GM12878 (cell line): ENCODE measurements around the gene LRP3. TPM values are rescaled to one million over a fixed set of nuclear protein-coding genes. Genes with fewer than 3 reads are reported as not detected.

Source experiments
- ATAC-seq: fragments of 200-7000 bp; cut with Tn5 transposase; 3 replicates; pipeline ENCODE4 v1.9.1; 2020; ENCODE audit warnings: mild to moderate bottlenecking, moderate library complexity
- BruUV-seq: library from RNA; stranded (reverse); fragments of 400-500 nt; replicated peaks from 2 replicates; lab custom pipeline; 2021; lab: Mats Ljungman, UMichigan
- CTCF ChIA-PET: fragments of 300-600 bp; sonication (Branson Sonifier 250); formaldehyde crosslinking; extraction: SDS; loops from one replicate; lab custom pipeline; 2021; ENCODE audit warnings: inconsistent platforms; lab: Yijun Ruan, JAX
- POLR2A ChIA-PET: fragments of 350-600 bp; formaldehyde crosslinking; extraction: SDS; loops from one replicate; lab custom pipeline; 2021; ENCODE audit warnings: inconsistent platforms; lab: Charles Lee
- RAD21 ChIA-PET: fragments of 300-600 bp; sonication (Branson Sonifier 250); formaldehyde crosslinking; loops from one replicate; lab custom pipeline; 2023; ENCODE audit warnings: antibody characterized with exemption; ENCODE audit not compliant: unreplicated experiment; lab: Charles Lee
- SMC1A ChIA-PET: fragments of 300-600 bp; sonication (Branson Sonifier 250); formaldehyde crosslinking; loops from one replicate; lab custom pipeline; 2023; ENCODE audit not compliant: unreplicated experiment, uncharacterized antibody; lab: Charles Lee
- DNase-seq: peaks from one replicate; pipeline ENCODE4 v3.0.0-alpha.2; 2011; ENCODE audit warnings: low read depth, low spot score
- FAIRE-seq: peaks from 3 replicates; lab custom pipeline; 2011; peaks lifted over from hg19 to GRCh38; lab: Jason Lieb, UNC
- H2AFZ ChIP-seq: 2 replicates; pipeline ENCODE4 v1.6.0; 2011; ENCODE audit warnings: low read depth, low read length, control low read depth; ENCODE audit not compliant: control insufficient read depth
- H3K27ac ChIP-seq: 2 replicates; pipeline ENCODE4 v1.5.1; 2011; ENCODE audit warnings: control low read depth; ENCODE audit not compliant: control insufficient read depth, insufficient read depth
- H3K27me3 ChIP-seq, 2 experiments: replicated peaks in 1 of 2; 2 replicates each; pipeline versions ENCODE4 v1.6.0 to v1.6.1; 2011; ENCODE audit warnings: low read length in 1 of 2; ENCODE audit not compliant: control insufficient read depth in 2 of 2, insufficient read depth in 2 of 2
- H3K36me3 ChIP-seq, 2 experiments: 2 replicates each; pipeline ENCODE4 v1.5.1; 2011; ENCODE audit warnings: low read length in 1 of 2; ENCODE audit not compliant: control insufficient read depth in 2 of 2, insufficient read depth in 2 of 2
- H3K4me1 ChIP-seq: 2 replicates; pipeline ENCODE4 v1.6.1; 2011; ENCODE audit warnings: mild to moderate bottlenecking, low read length, moderate library complexity, mixed read lengths; ENCODE audit not compliant: control insufficient read depth, insufficient read depth
- H3K4me2 ChIP-seq: 2 replicates; pipeline ENCODE4 v1.6.0; 2011; ENCODE audit warnings: control low read depth; ENCODE audit not compliant: control insufficient read depth, insufficient read depth
- H3K4me3 ChIP-seq: fragments of 200-600 bp; sonication (generic); 2 replicates; pipeline ENCODE4 v1.5.1; 2016
- H3K79me2 ChIP-seq: 2 replicates; pipeline ENCODE4 v1.6.0; 2011; ENCODE audit warnings: low read length; ENCODE audit not compliant: control insufficient read depth, insufficient read depth
- H3K9ac ChIP-seq: 2 replicates; pipeline ENCODE4 v1.8.0; 2011; ENCODE audit warnings: low read length, control low read depth, mixed read lengths; ENCODE audit not compliant: control insufficient read depth, insufficient read depth
- H3K9me3 ChIP-seq: replicated peaks from 3 replicates; pipeline ENCODE4 v1.5.1; 2011; ENCODE audit warnings: mild to moderate bottlenecking, low read length; ENCODE audit not compliant: control insufficient read depth, insufficient read depth
- H4K20me1 ChIP-seq: 2 replicates; pipeline ENCODE4 v1.6.0; 2011; ENCODE audit not compliant: control insufficient read depth, insufficient read depth
- ESRRA ChIP-seq: IDR thresholded peaks from 2 replicates; pipeline ENCODE4 v1.6.1; 2012; ENCODE audit warnings: mild to moderate bottlenecking, low read length, improper control_type of control experiment
- JUND ChIP-seq: IDR thresholded peaks from 2 replicates; pipeline ENCODE4 v1.6.1; 2012; ENCODE audit warnings: low read depth, mild to moderate bottlenecking, low read length, improper control_type of control experiment, moderate library complexity
- POLR2AphosphoS2 ChIP-seq: IDR thresholded peaks from 2 replicates; pipeline ENCODE4 v1.6.1; 2011; ENCODE audit warnings: low read depth, mild to moderate bottlenecking, low read length, improper control_type of control experiment, moderate library complexity
- RB1 ChIP-seq: fragments of 450-650 bp; formaldehyde crosslinking; IDR thresholded peaks from 2 replicates; pipeline ENCODE4 v1.6.1; 2017; ENCODE audit warnings: mild to moderate bottlenecking, borderline replicate concordance
- RBBP5 ChIP-seq: fragments of 200-600 bp; sonication (generic); conservative IDR thresholded peaks from 2 replicates; pipeline ENCODE4 v1.6.1; 2016
- YY1 ChIP-seq: IDR thresholded peaks from 2 replicates; pipeline ENCODE4 v1.6.1; 2011; ENCODE audit warnings: low read depth, mild to moderate bottlenecking, low read length
- WGBS: methylation state at CpG from one replicate; pipeline ENCODE4 v1.1.6; 2016; ENCODE audit warnings: low lambda C conversion rate; ENCODE audit not compliant: insufficient replicate concordance, insufficient coverage; ENCODE audit errors: missing lambda C conversion rate; 5-methylcytosine and 5-hydroxymethylcytosine counted together
- in situ Hi-C: fragments of 300-500 bp; cut with MboI; formaldehyde crosslinking; loops from 9 replicates; pipeline ENCODE4 v1.14.3; 2018; ENCODE audit warnings: mixed read lengths
- intact Hi-C: fragments of 100-400 bp; cut with micrococcal nuclease; formaldehyde crosslinking; loops from one replicate; pipeline ENCODE4 v1.14.2; 2022; ENCODE audit not compliant: unreplicated experiment
- polyA plus RNA-seq, 11 experiments: library from polyadenylated mRNA; depleted of rRNA in 4 of 11; unstranded in 6 of 11; stranded (reverse) in 5 of 11; fragments of >200 nt; fragmentation: Nextera tagmentation in 4 of 11; fragmentation: Illumina TruSeq in 1 of 11; extraction: Ambion mirVana in 4 of 11; extraction: Trizol in 1 of 11; gene quantifications; 1 replicate in 1 of 11; 2 replicates in 10 of 11; pipeline versions ENCODE4 v1.2.1 to v1.2.3, GENCODE V29; 2011 to 2016; ENCODE audit warnings: inconsistent platforms in 2 of 11, missing spikeins in 2 of 11, low read depth in 1 of 11
- total RNA-seq, 4 experiments: library from RNA; depleted of rRNA in 3 of 4; stranded (reverse); fragments of >200 nt in 3 of 4; fragmentation: Illumina TruSeq in 1 of 4; extraction: Trizol in 1 of 4; gene quantifications; 2 replicates each; pipeline versions ENCODE4 v1.2.1 to v1.2.3, GENCODE V29; 2013 to 2021
- TF ChIP-seq, protein P1 (sequence below), 3 experiments: IDR thresholded peaks in 2 of 3; conservative IDR thresholded peaks in 1 of 3; 2 replicates each; pipeline ENCODE4 v1.5.1; 2011; ENCODE audit warnings: low read depth in 3 of 3, low read length in 3 of 3, mild to moderate bottlenecking in 3 of 3, control low read depth in 2 of 3, moderate library complexity in 2 of 3, inconsistent platforms in 1 of 3, mixed read lengths in 1 of 3; ENCODE audit not compliant: control insufficient read depth in 2 of 3, insufficient read depth in 1 of 3; ENCODE audit errors: extremely low read depth in 1 of 3
- TF ChIP-seq, protein P2 (sequence below): fragments of 450-650 bp; IDR thresholded peaks from 2 replicates; pipeline ENCODE4 v1.6.1; 2017; ENCODE audit warnings: low read depth, mild to moderate bottlenecking, moderate library complexity

Gene LRP3
- total and polyA plus RNA-seq, 10 of the 15 experiments (the other 5 are each of a cell fraction or from before 2014, with no cell fraction given) = 0.12 to 3.2 (median 0.64) TPM; not detected in 2

DNA sequence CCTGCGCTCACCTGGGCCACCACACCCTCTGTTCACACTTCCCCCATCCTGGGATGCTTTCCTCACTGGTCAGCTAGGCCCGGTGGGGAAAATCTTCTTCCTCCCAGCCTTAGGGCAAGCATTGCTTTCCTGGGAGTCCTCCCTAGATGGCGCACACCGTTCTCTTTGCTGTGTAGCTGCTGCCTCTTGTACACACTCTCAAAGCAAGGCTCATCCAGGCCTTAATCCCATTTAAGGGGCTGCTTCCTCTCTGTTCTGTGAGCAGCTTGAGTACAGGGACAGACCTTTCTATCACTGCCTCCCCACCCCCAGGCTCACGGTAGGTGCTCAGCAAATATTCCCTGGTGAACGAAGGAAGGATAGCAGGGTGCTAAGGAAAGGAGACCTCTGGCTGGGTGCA, 20.5 kb downstream of the LRP3 start:
- Histone ChIP-seq H3K27ac (no peak overlapping the region), H3K9ac (no peak overlapping the region)
- TF ChIP-seq JUND = no peak
- no peak for TF ChIP-seq RBBP5
- TF ChIP-seq YY1 = no peak
- TF ChIP-seq RB1 = no peak
- no peak for TF ChIP-seq POLR2AphosphoS2
- no peak for TF ChIP-seq ESRRA
- TF ChIP-seq, protein P1, sequence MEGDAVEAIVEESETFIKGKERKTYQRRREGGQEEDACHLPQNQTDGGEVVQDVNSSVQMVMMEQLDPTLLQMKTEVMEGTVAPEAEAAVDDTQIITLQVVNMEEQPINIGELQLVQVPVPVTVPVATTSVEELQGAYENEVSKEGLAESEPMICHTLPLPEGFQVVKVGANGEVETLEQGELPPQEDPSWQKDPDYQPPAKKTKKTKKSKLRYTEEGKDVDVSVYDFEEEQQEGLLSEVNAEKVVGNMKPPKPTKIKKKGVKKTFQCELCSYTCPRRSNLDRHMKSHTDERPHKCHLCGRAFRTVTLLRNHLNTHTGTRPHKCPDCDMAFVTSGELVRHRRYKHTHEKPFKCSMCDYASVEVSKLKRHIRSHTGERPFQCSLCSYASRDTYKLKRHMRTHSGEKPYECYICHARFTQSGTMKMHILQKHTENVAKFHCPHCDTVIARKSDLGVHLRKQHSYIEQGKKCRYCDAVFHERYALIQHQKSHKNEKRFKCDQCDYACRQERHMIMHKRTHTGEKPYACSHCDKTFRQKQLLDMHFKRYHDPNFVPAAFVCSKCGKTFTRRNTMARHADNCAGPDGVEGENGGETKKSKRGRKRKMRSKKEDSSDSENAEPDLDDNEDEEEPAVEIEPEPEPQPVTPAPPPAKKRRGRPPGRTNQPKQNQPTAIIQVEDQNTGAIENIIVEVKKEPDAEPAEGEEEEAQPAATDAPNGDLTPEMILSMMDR (IDR thresholded peaks at IDR 0.05 in 2 of 3, conservative IDR thresholded peaks at IDR 0.05 in 1 of 3; ENCODE audit: control insufficient read depth in 2 of 3, extremely low read depth in 1 of 3, insufficient read depth in 1 of 3, low read depth in 3 of 3, low read length in 3 of 3) = peak in 1 of 3 experiments; percentile 3; a peak in 1 of 6 replicates
- TF ChIP-seq, protein P2, sequence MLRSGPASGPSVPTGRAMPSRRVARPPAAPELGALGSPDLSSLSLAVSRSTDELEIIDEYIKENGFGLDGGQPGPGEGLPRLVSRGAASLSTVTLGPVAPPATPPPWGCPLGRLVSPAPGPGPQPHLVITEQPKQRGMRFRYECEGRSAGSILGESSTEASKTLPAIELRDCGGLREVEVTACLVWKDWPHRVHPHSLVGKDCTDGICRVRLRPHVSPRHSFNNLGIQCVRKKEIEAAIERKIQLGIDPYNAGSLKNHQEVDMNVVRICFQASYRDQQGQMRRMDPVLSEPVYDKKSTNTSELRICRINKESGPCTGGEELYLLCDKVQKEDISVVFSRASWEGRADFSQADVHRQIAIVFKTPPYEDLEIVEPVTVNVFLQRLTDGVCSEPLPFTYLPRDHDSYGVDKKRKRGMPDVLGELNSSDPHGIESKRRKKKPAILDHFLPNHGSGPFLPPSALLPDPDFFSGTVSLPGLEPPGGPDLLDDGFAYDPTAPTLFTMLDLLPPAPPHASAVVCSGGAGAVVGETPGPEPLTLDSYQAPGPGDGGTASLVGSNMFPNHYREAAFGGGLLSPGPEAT = no peak
- TF ChIP-seq, all 136 proteins: peak for 1
- no peaks in the 10 kb centered on the region; a peak in 3 of 4 replicates for H3K27me3 ChIP-seq
- no peak overlapping the region for H2AFZ ChIP-seq
- H4K20me1 ChIP-seq = no peaks in the 10 kb centered on the region
- in situ Hi-C loops (no loop called here), intact Hi-C loops (no loop called here)
- ChIA-PET RAD21 (no interaction called here), CTCF (no interaction called here), SMC1A (no interaction called here), POLR2A (no interaction called here)
- H3K9me3 ChIP-seq = no peaks in the 10 kb centered on the region
- no peak overlapping the region for H3K4me3 ChIP-seq
- H3K4me1 ChIP-seq = no peaks in the 10 kb centered on the region
- no peak overlapping the region for H3K4me2 ChIP-seq
- ATAC-seq (no peak), FAIRE-seq (no peak), DNase-seq (no peak)
- H3K79me2 ChIP-seq = no peaks in the 10 kb centered on the region
- 68% methylated on average over 6 of the region's 6 CpGs for WGBS
- no peaks in the 10 kb centered on the region for H3K36me3 ChIP-seq
- no TSS peak for BruUV-seq
